HG02759 (cell line): ENCODE results near the gene PLD3.

Experiments
- ATAC-seq: cut with Tn5 transposase; IDR thresholded peaks from one replicate; pipeline ENCODE4 v1.9.1; 2021; ENCODE audit warnings: mild to moderate bottlenecking, moderate library complexity; ENCODE audit not compliant: unreplicated experiment

Gene PLD3, protein sequence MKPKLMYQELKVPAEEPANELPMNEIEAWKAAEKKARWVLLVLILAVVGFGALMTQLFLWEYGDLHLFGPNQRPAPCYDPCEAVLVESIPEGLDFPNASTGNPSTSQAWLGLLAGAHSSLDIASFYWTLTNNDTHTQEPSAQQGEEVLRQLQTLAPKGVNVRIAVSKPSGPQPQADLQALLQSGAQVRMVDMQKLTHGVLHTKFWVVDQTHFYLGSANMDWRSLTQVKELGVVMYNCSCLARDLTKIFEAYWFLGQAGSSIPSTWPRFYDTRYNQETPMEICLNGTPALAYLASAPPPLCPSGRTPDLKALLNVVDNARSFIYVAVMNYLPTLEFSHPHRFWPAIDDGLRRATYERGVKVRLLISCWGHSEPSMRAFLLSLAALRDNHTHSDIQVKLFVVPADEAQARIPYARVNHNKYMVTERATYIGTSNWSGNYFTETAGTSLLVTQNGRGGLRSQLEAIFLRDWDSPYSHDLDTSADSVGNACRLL

DNA sequence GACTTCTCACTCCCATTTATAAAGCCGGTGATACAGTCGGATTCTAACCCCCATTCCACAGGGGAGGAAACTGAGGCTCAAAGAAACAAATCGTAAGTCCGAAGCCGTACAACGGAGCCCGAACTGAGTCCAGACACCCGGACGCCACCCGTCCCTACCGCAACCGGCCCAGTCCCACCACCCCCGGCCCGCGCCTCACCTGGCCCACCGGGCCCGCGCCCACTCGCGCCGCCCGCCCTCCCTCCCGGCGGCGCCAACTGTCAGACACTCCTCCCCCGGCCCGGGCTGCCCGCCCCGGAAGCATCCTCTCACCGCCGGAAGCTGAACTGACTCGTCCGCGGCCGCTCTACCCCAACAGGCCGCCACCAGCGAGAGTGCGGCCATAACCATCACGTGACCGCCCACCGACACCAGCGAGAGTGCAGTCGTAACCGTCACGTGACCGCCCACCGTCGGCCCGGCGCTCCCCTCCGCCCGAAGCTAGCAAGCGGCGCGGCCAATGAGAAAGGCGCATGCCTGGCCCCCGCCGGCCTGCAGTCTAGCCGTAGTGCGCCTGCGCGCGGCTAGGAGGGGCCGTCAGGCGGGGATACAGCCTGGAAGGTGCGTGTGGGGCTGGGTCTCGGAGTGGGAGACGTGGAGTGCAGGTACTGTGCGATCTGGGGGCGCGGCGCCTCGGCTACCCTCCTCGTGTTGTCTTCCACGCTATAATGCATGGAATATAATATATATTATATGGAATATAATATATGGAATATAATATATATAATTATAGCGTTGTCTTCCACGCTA is at the start of gene PLD3, which contains the start of gene C19orf47:
Gene PLD3, plus strand, starts transcription at position 571 of the 789 bp plus-strand sequence. CDS start 17,789 bp downstream, outside the sequence.
Gene C19orf47, minus strand, starts transcription at position 273 of the 789 bp plus-strand sequence. CDS start 6,540 bp downstream, outside the sequence.
- peak; percentile 96 for ATAC-seq

DNA sequence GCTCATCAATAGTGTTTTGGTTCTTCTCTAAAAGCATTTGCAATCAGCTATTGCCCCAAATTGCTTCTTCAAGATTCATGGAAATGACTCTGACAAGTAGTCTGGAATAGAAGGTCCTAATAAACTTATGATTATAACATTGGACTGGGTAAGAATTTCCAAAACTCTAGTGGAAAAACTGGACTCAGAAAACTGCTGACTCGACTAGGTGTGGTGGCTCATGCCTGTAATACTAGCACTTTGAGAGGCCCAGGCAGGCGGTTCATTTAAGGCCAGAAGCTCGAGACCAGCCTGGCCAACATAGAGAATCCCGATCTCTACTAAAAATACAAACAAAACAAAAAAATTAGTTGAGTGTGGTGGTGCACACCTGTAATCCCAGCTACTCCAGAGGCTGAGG is 47.8 kb upstream of the PLD3 start:
- ATAC-seq, result no peak

DNA sequence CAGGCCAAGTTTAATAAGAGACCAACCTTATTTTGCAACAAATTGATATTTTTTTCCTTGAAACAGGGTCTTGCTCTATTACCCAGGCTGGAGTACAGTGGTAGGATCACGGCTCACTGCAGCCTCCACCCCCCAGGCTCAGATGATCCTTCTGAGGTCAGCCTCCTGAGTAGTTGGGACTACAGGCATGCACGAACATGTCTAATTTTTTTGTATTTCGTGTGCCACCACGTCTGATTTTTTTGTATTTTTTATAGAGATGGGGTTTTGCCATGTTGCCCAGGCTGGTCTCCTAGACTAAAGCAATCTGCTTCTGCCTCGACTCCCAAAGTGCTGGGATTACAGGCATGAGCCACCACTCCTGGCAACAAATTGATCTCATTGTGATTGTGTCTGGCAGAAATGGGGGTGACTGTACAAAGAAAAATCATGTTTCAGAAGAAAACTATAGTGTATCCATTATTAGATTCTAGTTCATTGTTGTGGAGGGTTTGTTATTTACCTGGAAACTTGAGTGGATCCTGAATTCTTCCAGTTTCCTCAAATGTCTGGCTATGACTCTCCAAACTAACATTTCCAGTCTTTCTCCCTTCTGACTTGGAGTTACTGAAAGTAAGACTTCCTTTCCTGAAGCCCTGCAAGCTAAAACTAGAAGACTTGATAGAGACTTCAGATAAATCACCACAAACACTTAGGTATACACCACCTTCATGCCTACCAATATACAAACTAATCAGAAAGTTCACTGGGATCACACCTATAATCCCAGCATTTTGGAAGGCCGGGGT is 46.1 kb upstream of the PLD3 start:
- no peak for ATAC-seq

DNA sequence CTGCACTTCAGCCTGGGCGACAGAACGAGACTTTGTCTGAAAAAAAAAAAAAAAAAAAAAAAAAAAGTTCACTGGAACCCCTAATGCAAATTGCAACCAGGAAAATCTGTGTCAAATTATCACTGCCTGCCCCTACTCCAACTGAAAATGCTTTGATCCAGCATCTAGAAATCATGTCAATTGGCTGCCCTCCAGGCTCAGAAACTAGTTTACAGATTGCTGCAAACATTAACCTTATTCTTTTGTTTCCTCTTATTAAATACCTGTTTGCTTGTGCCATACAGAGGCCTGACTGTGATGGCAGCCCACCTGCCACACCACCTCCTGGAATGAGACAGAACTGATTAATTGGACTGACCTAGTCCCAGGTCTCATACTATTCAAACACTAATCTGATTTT is 44.7 kb upstream of the PLD3 start:
- ATAC-seq, result no peak

DNA sequence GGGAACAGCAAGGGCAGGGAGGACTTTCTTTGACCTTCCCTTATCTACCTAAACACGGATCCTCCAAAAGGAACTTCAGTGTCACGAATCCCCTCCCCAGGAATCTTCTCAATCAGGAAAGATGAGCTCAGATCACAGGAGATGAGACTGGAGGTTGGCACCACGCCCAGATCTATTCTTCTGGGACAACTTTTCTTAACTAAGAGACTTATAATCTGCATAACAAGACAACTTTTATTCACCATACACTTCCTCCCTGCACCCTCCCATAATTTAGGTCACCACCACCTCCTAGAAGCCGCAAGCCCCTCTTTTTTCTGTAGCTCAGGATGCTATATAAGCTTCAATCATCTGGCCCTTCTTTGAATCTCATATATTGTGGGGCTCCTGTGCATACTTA is 44.2 kb upstream of the PLD3 start:
- no peak for ATAC-seq

DNA sequence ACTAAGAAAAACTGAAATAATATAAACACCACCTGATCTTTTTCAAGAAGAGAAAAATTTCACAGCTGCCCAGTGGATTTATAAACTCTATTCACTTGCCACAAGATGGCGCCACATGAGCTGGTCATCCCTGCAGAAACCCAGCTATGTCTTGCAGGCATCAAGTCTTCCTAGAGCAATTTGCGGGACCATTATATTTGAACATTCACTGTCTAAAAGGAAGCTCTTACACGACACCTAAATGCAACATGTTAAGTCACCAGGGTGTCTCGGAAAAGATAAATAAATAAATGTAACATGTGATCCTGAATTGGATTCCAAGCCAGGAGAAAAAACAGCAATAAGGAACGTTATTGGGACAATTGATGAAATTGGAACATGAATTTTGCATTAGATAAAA is 43.1 kb upstream of the PLD3 start:
- ATAC-seq, result no peak

DNA sequence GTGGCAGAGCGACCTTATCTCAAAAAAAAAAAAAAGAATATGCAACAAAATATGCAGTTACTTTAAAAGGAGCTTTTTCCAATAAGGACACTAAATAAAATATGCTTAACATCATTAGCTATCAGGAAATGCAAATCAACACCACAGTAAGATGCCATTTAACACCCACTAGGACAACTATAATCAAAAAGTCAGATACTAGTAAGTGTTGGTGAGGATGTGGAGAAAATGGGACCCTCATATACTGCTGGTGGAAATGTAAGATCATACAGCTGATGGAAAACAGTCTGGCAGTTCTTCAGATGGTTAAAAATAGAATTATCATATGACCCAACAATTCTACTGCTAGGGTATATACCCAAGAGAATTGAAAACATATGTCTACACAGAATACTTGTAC is 38.8 kb upstream of the PLD3 start:
- ATAC-seq, result no peak

DNA sequence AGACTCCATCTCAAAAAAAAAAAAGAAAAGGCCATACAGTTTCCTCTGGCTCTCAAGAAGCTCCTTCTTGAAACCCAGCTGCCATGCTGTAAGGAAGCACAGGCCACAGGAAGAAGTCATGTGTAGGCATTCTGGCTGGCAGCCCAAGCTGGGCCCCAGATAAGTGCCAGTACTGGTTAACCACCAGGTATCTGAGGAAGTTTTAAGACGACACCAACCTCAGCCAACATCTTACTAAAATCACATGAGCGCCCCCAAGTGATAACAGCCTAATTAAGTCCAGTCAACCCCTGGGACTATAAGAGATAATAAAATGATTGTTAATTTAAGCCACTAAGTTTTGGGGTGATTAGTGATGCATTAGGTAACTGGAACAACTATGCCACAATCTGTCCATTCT is 36.0 kb upstream of the PLD3 start:
- no peak for ATAC-seq

DNA sequence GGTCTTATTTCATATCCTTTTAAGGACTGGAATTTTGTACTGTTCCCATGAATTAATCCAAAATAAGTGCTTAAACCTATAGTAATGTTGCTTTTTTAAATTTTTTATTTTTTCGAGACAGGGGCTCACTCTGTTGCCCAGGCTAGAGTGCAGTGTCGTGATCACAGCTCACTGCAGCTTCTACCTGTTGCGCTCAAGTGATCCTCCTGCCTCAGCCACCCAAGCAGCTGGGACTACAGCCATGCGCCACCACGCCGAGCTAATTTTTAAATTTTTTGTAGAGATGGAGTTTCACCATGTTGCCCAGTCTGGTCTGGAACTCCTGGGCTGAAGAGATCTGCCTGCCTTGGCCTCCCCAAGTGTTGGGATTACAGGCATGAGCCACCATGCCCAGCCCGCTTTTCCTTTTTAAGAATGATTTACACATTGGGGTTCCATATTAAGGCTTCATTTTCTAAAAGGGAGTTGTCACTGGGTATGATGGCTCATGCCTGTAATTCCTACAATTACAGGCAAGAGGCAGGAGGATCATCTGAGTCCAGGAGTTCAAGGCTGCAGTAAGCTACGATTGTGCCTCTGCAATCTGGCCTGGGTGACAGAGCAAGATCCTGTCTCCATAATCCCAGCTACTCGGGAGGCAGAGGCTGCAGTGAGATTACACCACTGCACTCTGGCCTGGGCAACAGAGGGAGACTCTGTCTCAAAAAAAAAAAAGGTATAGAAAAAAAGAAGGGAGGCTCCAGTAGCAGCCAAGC is 35.1 kb upstream of the PLD3 start:
- ATAC-seq, result no peak

DNA sequence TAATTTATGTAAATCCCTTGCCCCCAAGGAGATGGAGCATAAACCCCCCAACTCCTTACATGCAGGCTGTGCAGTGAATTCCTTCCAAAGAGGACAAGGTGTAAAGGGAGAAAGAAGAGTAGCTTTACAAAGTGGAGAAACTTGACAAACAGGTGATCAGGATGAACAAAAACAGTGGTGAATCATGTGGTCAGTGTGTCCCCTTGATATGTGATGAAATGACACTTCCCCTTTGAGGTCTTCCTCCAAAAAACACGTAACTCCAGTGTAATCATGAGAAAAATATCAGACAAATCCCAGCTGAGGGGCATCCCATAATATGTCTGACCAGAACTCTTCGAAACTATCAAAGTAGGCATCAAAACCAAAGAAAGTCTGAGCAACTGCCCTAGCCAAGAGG is 33.8 kb upstream of the PLD3 start:
- ATAC-seq, result no peak

DNA sequence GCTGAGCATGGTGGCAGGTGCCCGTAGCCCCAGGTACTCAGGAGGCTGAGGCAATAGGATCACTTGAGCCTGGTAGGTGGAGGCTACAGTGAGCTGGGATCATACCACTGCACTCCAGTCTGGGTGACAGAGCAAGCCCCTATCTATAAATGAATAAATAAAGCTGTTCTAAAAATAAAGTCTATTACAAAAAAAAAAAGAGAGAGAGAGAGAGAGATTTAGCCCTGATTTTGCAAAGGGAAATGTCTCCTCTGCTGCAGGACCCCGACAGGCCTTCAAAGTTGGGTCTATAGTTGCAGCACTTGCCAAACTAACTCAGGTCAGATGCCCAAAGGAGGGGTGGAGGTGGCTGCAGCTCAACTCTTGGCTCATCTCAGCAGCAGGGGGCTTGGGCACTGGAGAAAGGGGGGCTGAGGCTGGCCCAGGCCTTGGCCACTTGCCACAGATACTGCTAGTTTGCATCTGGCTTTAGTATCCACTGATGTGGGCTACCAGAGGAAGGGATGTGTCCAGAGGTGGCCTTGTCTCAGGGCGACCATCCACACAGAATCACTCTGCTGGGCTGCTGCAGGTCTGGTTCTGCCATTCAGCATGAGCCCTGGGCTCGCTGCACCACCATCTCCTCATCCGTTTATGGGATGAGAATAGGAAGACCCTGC is 32.6 kb upstream of the PLD3 start:
- no peak for ATAC-seq

DNA sequence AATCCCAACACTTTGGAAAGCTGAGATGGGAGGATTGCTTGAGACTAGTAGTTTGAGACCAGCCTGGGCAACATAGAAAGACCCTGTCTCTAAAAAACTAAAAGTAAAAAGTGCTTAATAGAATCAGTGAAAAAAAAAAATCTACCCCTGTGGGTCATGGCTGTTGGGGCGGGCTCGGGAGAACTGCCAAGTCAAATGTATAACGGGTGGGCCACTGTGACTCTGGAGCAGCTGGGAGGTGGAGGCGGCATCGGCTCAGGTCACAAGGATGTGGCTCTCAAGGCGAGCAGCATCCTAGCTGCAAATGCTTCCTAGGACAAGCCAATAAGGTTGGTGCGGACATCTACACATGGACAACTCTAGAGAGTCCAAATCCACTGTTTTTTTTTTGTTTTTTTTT is 31.2 kb upstream of the PLD3 start:
- no peak for ATAC-seq

DNA sequence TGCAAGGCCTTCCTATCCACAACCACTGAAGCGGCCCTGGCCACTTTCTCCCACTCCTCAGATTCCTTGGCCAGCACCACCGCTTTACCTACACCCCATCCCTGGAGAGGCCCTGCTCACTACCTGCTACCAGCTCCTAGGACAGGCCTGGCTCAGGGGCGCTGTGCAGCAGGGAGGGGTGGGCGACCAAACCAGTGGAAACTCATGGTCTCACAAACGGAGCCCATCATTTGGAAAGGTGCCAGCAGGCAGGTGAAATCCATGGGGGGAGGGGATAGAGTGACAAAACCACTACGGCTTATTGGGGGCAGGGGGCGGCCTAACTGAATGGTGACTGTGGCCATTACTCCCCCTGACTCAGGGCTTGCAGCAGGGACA is 27.9 kb upstream of the PLD3 start:
- no peak for ATAC-seq

DNA sequence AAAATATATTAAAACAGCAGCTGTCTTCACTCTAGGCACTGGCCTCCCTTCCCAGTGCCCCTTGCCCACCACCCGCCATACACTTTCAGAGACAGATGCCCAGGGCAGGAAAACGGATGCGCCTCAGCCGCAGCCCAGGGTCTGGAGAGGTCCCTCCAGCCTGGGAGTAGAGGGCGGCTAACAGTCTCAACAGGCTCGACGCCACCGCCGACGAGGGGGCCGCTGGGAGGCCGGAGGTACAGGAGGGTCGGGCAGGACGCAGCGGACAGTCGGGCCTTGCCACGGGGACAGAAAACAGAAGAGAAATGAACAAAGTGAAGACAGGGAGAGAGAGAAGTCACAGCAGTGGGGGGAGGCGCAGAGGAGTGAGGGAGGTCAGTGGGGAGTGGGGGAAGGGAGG is 27.4 kb upstream of the PLD3 start:
- ATAC-seq, result no peak

DNA sequence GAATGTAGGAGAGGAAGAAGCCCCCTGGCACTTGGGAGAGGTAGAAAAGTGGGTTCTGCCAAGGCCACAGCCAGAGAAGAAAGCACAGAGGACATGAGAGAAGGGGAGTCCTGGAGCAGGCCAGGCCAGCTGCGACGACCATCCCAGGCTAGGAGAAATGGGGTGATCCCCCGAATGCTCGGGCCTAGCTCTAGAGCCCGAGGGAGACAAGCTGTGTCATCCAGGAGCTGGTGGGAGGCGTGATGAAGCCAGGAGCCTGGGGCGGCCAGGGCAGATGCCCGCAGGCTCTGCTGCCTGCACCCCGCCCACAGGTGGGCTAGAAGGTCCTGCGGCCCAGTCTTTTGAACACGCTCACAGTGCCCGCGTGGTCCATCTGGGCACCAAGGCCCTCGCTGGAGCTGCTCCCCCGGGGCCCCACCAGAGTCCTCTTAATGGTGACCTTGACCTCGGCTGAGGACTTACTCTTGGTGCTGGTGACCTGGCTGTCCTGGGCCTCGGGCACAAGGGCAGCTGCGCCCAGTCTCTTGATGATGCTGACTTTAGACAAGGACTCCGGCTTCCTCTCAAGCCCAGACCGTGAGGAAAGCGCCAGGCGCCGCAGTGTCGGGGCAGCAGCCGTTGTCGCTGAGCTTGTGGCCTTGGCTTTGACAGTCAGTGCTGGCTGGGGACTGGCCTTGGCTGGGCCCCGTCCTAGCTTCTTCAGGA is 26.8 kb upstream of the PLD3 start:
- ATAC-seq, result no peak

DNA sequence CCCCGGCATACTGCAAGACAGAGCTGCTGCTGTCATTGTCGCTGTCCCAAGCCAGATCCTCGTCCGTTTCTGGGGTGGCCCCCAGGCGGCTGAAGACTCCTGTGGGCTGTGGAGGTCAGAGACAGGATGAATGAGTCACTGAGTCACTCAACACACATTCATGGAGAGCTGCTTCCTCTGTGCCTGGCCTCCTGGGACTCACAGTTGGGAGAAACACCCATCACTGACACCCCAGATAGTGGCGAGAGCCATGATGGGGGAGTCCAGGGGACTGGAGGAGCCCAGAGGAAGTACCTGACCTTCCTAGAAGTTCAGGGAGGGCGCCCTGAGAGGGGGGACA is 26.3 kb upstream of the PLD3 start:
- ATAC-seq, result no peak

DNA sequence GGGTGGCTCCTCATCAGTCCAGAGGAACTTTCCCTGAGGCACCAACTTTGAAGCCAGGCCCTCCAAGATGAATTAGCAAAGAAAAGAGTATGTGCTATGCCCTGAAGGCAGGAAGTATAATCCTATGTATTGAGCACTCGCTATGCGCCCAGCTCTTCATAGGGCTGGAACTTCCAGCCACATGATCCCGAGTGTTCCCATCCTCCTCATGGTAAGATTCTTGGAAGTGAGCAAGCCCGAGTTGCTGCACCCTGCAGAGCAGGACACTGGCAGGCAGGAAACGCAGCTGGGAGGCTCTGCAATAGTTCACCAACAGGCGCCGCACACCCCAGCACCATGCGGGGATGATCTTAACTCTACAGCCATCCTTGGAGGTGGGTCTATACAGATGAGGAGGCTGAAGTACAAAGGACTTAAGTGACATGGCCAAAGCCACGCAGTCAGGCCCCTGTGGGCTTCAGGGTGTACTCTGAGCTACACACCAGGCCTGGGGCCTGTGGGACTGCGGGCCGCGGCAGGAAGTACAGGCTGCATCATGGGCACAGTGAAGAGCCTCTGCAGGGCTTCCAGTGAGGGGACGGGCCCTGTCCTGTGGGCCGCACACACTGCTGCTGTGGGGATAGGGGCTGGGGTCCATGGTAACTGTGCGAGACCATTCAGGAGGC is 25.4 kb upstream of the PLD3 start:
- ATAC-seq, result no peak

DNA sequence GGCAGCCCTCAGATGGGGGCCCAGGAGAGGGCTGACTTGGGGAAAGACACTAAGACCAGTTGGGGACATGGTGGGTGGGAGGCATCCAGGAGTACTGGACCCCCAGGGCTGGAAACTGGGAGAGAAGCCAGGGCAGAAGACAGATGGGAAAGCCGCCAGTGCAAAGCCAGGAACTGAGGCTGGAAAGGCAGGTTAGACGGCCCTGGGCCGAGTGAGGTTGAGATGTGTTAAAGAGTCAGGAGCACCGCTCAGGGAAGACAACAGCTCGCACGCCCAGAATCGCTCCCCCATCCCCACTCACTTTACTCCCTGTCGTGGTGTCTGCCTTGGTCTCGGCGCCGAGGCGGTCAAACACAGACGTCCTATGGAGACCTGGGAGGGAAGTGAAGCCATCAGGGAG is 24.8 kb upstream of the PLD3 start:
- no peak for ATAC-seq

DNA sequence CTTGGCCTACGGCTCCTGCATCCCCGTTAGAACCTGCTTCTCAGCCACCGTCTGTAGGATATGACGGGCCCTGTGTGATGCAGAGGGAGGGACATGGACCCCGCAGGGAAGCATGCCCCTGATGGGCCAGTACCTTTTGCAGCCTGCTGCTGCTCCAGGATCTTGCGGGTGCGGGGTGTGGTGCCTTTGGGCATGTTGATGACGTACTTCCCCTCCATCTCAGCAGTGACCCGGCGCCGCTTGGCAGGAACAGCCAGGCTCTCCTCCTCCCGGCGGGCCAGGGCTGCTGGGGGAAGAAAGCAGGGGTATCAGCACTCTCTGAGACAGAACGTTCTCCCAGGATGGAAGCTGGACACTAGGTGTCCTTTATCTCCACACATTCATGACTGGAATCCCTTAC is 22.3 kb upstream of the PLD3 start:
- no peak for ATAC-seq
